GM13976 (cell line): ENCODE results near the gene CAMK2D.

Experiments
- DNase-seq: peaks from one replicate; pipeline ENCODE4 v3.0.0; 2012; ENCODE audit warnings: low spot score
- in situ Hi-C: fragments of 300-500 bp; cut with MboI; formaldehyde crosslinking; loops from one replicate; pipeline ENCODE4 v1.12.0; 2022; ENCODE audit warnings: low sequenced_read_pairs, mixed read lengths, inconsistent platforms; ENCODE audit not compliant: unreplicated experiment
- TF ChIP-seq, protein P1 (sequence below): IDR thresholded peaks from 2 replicates; pipeline ENCODE4 v1.5.1; 2012; ENCODE audit warnings: borderline replicate concordance, mild to moderate bottlenecking; ENCODE audit not compliant: insufficient read depth; ENCODE audit errors: extremely low read depth, missing control alignments, control extremely low read depth

The CAMK2D gene

DNA sequence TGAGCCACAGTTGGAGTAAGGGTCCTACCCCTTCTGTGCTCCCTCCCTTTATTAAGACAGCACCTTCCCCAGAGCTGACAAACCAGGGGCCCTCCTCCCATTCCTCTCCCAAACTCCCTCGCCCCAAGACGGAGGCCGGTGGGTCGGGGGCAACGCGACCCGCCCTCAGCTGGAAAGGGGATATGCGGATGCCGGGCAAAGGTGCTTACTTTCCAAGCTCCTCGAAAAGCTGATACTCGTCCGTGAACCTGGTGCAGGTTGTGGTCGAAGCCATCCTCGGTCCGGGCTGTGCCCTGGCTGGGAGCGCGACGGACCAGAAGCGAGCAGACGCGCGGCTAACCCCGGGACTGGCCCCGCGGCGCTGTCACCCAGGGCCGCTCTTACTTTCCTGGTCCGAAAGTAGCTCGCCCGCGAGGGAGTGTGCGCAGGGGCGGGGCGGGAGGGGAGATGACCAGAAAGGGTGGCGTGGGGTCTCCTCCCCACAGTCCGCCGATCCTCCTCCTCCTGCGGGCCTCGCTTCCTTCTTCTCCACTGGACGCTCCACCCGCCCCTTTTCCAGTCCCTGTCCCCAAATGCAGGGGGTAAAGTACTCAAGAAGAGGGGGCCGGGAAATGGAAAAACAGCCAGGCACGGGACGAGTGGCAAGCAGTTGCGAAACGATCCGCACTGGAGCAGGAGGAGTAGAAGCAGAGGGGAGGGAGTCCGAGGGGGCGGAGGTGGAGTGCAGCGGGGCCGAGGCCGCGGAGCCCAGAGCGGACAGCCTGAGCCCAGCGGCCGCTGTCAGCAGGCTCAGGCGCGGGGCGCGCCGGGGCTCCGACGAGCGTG is 531 bp downstream of the CAMK2D start:
- peak; percentile 68 for DNase-seq
- in situ Hi-C loops = loop anchor here (10.0 to 25.0 kb wide), 2 partner anchors 216 to 374 kb away; no protein-coding TSS in a partner anchor

DNA sequence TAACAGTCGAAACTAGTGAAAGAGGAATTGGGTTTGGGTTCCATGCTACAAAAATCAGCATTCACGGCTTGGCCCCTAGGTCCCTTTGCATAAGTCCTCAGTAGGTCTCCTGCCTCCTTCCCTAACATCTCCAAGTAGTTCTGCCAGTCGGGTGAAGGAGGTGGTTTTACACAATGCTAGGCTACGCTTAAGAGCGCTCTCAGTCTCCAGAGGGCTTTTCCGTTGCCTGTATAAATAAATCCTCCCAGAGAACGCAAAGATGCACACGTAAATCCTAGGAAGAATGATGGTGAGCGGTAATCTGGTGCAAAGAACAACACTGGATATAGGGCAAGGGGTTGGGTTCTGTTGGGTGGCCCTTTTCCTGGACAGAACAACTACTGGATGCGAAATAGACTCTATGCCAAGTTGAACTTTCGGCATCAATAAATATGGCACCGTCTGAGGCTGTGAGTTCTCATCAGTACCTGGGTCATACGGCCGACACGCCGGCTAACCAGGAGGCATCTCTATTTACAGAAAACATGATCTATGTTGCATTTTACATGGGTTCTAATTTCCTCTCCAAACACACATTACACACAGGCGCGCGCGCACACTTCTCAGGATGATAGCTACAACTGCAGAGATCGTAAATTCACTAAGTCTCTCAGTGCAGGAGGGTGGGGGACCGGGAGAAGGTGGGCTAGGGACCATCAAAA is 1.3 kb downstream of the CAMK2D start:
- in situ Hi-C loops = loop anchor here (10.0 to 25.0 kb wide), 2 partner anchors 215 to 373 kb away; no protein-coding TSS in a partner anchor
- DNase-seq = no peak
- TF ChIP-seq, protein P1, sequence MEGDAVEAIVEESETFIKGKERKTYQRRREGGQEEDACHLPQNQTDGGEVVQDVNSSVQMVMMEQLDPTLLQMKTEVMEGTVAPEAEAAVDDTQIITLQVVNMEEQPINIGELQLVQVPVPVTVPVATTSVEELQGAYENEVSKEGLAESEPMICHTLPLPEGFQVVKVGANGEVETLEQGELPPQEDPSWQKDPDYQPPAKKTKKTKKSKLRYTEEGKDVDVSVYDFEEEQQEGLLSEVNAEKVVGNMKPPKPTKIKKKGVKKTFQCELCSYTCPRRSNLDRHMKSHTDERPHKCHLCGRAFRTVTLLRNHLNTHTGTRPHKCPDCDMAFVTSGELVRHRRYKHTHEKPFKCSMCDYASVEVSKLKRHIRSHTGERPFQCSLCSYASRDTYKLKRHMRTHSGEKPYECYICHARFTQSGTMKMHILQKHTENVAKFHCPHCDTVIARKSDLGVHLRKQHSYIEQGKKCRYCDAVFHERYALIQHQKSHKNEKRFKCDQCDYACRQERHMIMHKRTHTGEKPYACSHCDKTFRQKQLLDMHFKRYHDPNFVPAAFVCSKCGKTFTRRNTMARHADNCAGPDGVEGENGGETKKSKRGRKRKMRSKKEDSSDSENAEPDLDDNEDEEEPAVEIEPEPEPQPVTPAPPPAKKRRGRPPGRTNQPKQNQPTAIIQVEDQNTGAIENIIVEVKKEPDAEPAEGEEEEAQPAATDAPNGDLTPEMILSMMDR = no peak

More for the DNA sequence above, 531 bp downstream of the CAMK2D start:
- TF ChIP-seq, protein P1 = no peak

DNA sequence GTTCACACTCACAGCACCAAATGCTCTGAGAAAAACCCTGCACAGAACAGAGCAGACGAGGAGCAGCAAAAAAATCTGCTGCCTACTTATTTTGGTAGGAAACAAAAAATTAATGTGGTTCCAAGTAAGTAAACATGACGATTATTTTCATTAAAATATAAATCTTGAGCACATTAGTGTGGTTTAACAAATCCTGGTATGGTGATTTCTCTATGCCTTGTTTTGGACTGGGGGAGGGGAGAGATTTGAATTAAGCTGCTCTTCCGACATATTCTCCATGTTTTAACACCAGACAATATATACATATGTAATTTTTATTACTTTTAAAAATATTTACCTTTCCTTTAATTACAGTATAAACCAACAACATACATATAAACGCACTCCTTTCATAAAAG is 1.8 kb downstream of the CAMK2D start:
- in situ Hi-C loops = loop anchor here (10.0 to 25.0 kb wide), 2 partner anchors 215 to 372 kb away; no protein-coding TSS in a partner anchor
- TF ChIP-seq, protein P1 = no peak
- DNase-seq = no peak

DNA sequence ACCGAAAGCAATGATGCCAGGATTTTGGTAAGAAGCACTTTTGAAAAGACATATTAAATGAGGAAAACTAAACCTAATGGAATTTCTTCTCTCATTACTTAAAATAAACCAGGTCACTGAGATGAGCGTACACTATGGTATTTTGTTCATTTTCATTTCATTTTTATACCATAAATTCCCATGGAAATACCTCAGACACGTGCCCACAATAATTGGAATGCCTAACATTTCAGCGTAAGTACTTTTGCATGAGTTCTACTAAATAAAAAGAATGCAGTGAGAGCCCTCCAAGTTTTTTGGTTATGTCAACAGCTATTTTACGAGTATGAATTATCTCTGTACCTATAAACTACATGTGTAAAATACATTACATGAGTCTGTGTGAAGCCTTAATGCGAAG is 3.2 kb downstream of the CAMK2D start:
- no peak for DNase-seq
- TF ChIP-seq, protein P1 = no peak
- in situ Hi-C loops = loop anchor here (25.0 kb wide), 1 partner anchor 371 kb away; no protein-coding TSS in a partner anchor

DNA sequence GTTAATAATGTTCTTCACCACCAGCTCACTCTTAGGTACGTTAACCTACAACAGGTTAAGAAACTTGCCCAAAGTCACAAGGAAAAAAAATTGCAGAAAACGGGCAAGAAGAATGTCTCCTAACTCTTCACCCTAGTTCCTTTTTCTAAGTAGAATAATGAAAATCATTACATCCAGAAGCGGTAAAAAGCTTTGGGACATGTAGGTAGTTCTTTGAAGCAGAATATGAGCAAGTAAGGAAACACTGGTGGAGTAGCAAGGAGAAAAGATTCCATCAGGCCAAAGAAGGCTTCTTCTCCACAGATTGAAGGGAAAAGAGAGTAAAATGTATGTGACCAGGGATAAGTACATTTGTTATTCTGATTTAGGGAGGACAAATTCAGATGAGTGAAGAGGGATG is 4.1 kb downstream of the CAMK2D start:
- TF ChIP-seq, protein P1 = no peak
- in situ Hi-C loops = loop anchor here (25.0 kb wide), 1 partner anchor 370 kb away; no protein-coding TSS in a partner anchor
- no peak for DNase-seq

DNA sequence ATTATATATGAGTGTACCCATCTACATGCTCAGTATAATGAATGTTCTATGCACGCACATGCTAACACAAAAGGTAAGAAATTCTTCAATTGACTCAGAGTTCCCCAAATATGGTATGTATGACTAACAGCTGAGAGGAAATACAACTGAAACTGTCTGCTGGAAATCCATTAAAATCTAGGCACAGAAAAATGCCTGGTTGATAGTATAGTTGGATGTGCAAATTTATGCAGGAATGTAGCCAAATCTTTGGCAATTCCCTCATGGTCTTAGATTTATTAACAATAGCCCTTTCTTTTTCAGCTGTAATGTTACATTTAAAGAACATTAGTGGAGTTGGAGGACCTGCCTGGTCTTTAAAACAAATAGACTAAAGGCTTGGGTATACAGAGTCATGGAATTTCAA is 5.5 kb downstream of the CAMK2D start:
- in situ Hi-C loops = loop anchor here (25.0 kb wide), 1 partner anchor 369 kb away; no protein-coding TSS in a partner anchor
- DNase-seq = peak; percentile 18
- TF ChIP-seq, protein P1 = no peak
